Prostate gland (tissue), 2 donors: ENCODE measurements around the gene SCUBE1.

Experiments
- CTCF ChIP-seq, 4 experiments: fragments of 200-600 bp in 2 of 4; fragments of 450-650 bp in 2 of 4; sonication (generic) in 2 of 4; IDR thresholded peaks; 1 replicate in 3 of 4; 2 replicates in 1 of 4; pipeline ENCODE4 v1.5.1; 2016 to 2019; ENCODE audit warnings: antibody characterized with exemption in 4 of 4, mild to moderate bottlenecking in 2 of 4, moderate library complexity in 2 of 4
- POLR2A ChIP-seq: fragments of 450-650 bp; IDR thresholded peaks from one replicate; pipeline ENCODE4 v1.6.1; 2016; ENCODE audit warnings: antibody characterized with exemption, mild to moderate bottlenecking
- POLR2AphosphoS5 ChIP-seq: sonication (generic); formaldehyde crosslinking; IDR thresholded peaks from one replicate; pipeline ENCODE4 v1.6.1; 2017; ENCODE audit warnings: antibody characterized with exemption

- TF ChIP-seq CTCF (IDR thresholded peaks at IDR 0.05) = no peak
- TF ChIP-seq POLR2A = no peak
- TF ChIP-seq POLR2AphosphoS5 = no peak
Observed at GRCh38 chr22:43319661-43320486, 23.3 kb downstream of the SCUBE1 start.
